Natural killer cell (primary cell): ENCODE data around the gene STK39. TPM values are rescaled to one million over a fixed set of nuclear protein-coding genes. Genes with fewer than 3 reads are reported as not detected.

Experiments used
- ATAC-seq, 3 donors: fragments of 150-1000 bp in 2 of 3; fragments of 200-7000 bp in 1 of 3; cut with Tn5 transposase; 1 replicate in 1 of 3; 2 replicates in 2 of 3; pipeline ENCODE4 v1.10.0; 2021; ENCODE audit warnings: mild to moderate bottlenecking in 2 of 3, moderate library complexity in 2 of 3
- DNase-seq, 2 donors: peaks; one replicate each; pipeline versions ENCODE4 v3.0.0 to v3.0.0-alpha.2; 2013 to 2021; ENCODE audit warnings: mixed read lengths in 1 of 2
- H3K27ac ChIP-seq: one replicate; pipeline ENCODE4 v1.5.1; 2013; ENCODE audit warnings: mild to moderate bottlenecking, low read length
- H3K27me3 ChIP-seq: one replicate; pipeline ENCODE4 v1.6.1; 2013; ENCODE audit warnings: low read length; ENCODE audit not compliant: control insufficient read depth, insufficient read depth
- H3K36me3 ChIP-seq: one replicate; pipeline ENCODE4 v1.6.1; 2013; ENCODE audit warnings: low read length; ENCODE audit not compliant: control insufficient read depth, insufficient read depth
- H3K4me1 ChIP-seq: one replicate; pipeline ENCODE4 v1.6.1; 2013; ENCODE audit warnings: low read length; ENCODE audit not compliant: control insufficient read depth, insufficient read depth
- H3K4me3 ChIP-seq: one replicate; pipeline ENCODE4 v1.5.1; 2013; ENCODE audit warnings: low read length
- H3K9me3 ChIP-seq: one replicate; pipeline ENCODE4 v1.6.1; 2013; ENCODE audit warnings: low read length; ENCODE audit not compliant: control insufficient read depth, insufficient read depth
- H3K27ac Mint-ChIP-seq, 2 donors: one replicate each; pipeline ENCODE4 v1.8.0; 2022; ENCODE audit warnings: mild to moderate bottlenecking in 2 of 2, mixed read lengths in 2 of 2, moderate library complexity in 1 of 2
- H3K27me3 Mint-ChIP-seq, 2 donors: one replicate each; pipeline ENCODE4 v1.8.0; 2022; ENCODE audit warnings: low read depth in 2 of 2, mixed read lengths in 2 of 2
- H3K36me3 Mint-ChIP-seq: one replicate; pipeline ENCODE4 v1.8.0; 2022; ENCODE audit warnings: mixed read lengths
- H3K4me1 Mint-ChIP-seq, 2 donors: one replicate each; pipeline ENCODE4 v1.8.0; 2022; ENCODE audit warnings: mixed read lengths in 2 of 2
- H3K4me3 Mint-ChIP-seq: one replicate; pipeline ENCODE4 v1.8.0; 2022; ENCODE audit warnings: mild to moderate bottlenecking, moderate library complexity, mixed read lengths
- H3K9me3 Mint-ChIP-seq, 2 donors: one replicate each; pipeline ENCODE4 v1.8.0; 2022; ENCODE audit warnings: mixed read lengths in 2 of 2
- CTCF ChIP-seq: fragments of 200-600 bp; IDR thresholded peaks from one replicate; pipeline ENCODE4 v1.8.0; 2022; ENCODE audit warnings: antibody characterized with exemption
- WGBS: methylation state at CpG from one replicate; pipeline ENCODE4 v1.1.7; 2013; ENCODE audit warnings: missing lambda C conversion rate; ENCODE audit not compliant: insufficient coverage; 5-methylcytosine and 5-hydroxymethylcytosine counted together
- intact Hi-C: fragments of 100-400 bp; cut with micrococcal nuclease; formaldehyde crosslinking; loops from one replicate; pipeline ENCODE4 v1.14.2; 2022
- total RNA-seq, 4 donors: library from RNA; stranded (reverse); fragments of 120-200 nt in 1 of 4; gene quantifications; one replicate each; pipeline versions ENCODE4 v1.2.3 to v1.2.4, GENCODE V29; 2013 to 2022

Gene STK39
- total RNA-seq, 3 donors from 2014 or later (not counting 1 experiment from before 2014, with no cell fraction given): 53.3 to 79.3 (median 66.6) TPM

GRCh38 chr2:168159754-168160585, 87.4 kb downstream of the STK39 start:
- Histone ChIP-seq H3K27me3 (no peaks in the 10 kb centered on the region), H3K36me3 (peaks cover 42% of the 10 kb centered on the region), H3K9me3 (no peaks in the 10 kb centered on the region), H3K27ac (no peak overlapping the region), H3K4me3 (no peak overlapping the region), H3K4me1 (no peaks in the 10 kb centered on the region)
- Mint-ChIP-seq H3K4me3 (no peak overlapping the region), H3K4me1 (peaks cover 29 to 41% of the 10 kb centered on the region in 2 donors), H3K36me3 (peaks cover 9% of the 10 kb centered on the region), H3K27ac (peak overlapping the region; percentile 29 to 31), H3K9me3 (no peaks in the 10 kb centered on the region), H3K27me3 (no peaks in the 10 kb centered on the region)
- intact Hi-C loops: no loop called here
- TF ChIP-seq CTCF: no peak
- DNase-seq: no peak
- no peak for ATAC-seq
- 98% methylated on average over 8 of the region's 8 CpGs for WGBS

- 90% methylated on average over 3 of the region's 3 CpGs for WGBS
- Histone ChIP-seq H3K27me3 (no peaks in the 10 kb centered on the region), H3K36me3 (peaks cover 37% of the 10 kb centered on the region), H3K4me1 (no peaks in the 10 kb centered on the region), H3K9me3 (no peaks in the 10 kb centered on the region), H3K27ac (no peak overlapping the region), H3K4me3 (no peak overlapping the region)
- ATAC-seq (no peak), DNase-seq (no peak)
- peaks cover 5% of the 10 kb centered on the region for H3K36me3 Mint-ChIP-seq
- H3K27ac Mint-ChIP-seq: peak overlapping the region; percentile 50 to 65
- no peak for TF ChIP-seq CTCF
- H3K9me3 Mint-ChIP-seq: no peaks in the 10 kb centered on the region
- H3K4me3 Mint-ChIP-seq: no peak overlapping the region
- intact Hi-C loops: no loop called here
- peaks cover 36 to 42% of the 10 kb centered on the region in 2 donors for H3K4me1 Mint-ChIP-seq
- no peaks in the 10 kb centered on the region for H3K27me3 Mint-ChIP-seq
Observed at GRCh38 chr2:168158586-168158985, 88.8 kb downstream of the STK39 start.

GRCh38 chr2:168157926-168158325, 89.5 kb downstream of the STK39 start:
- H3K9me3 ChIP-seq: no peaks in the 10 kb centered on the region
- no peak overlapping the region for H3K4me3 Mint-ChIP-seq
- H3K27ac ChIP-seq: no peak overlapping the region
- DNase-seq (no peak), ATAC-seq (no peak)
- no peaks in the 10 kb centered on the region for H3K9me3 Mint-ChIP-seq
- peaks cover 36 to 39% of the 10 kb centered on the region in 2 donors for H3K4me1 Mint-ChIP-seq
- no peaks in the 10 kb centered on the region for H3K27me3 Mint-ChIP-seq
- WGBS: 92% methylated on average over 2 of the region's 2 CpGs
- no peaks in the 10 kb centered on the region for H3K36me3 Mint-ChIP-seq
- peaks cover 32% of the 10 kb centered on the region for H3K36me3 ChIP-seq
- H3K4me1 ChIP-seq: no peaks in the 10 kb centered on the region
- H3K27ac Mint-ChIP-seq: peak overlapping the region; percentile 50 to 65
- intact Hi-C loops: no loop called here
- H3K4me3 ChIP-seq: no peak overlapping the region
- no peaks in the 10 kb centered on the region for H3K27me3 ChIP-seq
- TF ChIP-seq CTCF: no peak

- Mint-ChIP-seq H3K4me3 (no peak overlapping the region), H3K27ac (peak overlapping the region; percentile 50 to 65), H3K36me3 (no peaks in the 10 kb centered on the region), H3K27me3 (no peaks in the 10 kb centered on the region), H3K4me1 (peaks cover 39 to 41% of the 10 kb centered on the region in 2 donors), H3K9me3 (no peaks in the 10 kb centered on the region)
- H3K4me3 ChIP-seq: no peak overlapping the region
- ATAC-seq: no peak
- TF ChIP-seq CTCF: no peak
- H3K4me1 ChIP-seq: no peaks in the 10 kb centered on the region
- H3K9me3 ChIP-seq: no peaks in the 10 kb centered on the region
- H3K36me3 ChIP-seq: peaks cover 32% of the 10 kb centered on the region
- no peaks in the 10 kb centered on the region for H3K27me3 ChIP-seq
- H3K27ac ChIP-seq: no peak overlapping the region
- DNase-seq: no peak
- 90% methylated on average over 2 of the region's 3 CpGs for WGBS
- intact Hi-C loops: no loop called here
Observed at GRCh38 chr2:168157070-168157469, 90.3 kb downstream of the STK39 start.
